SK-N-SH (cell line): ENCODE data around the gene ZNF768. TPM values are rescaled to one million over a fixed set of nuclear protein-coding genes. Genes with fewer than 3 reads are reported as not detected.

Source experiments
- CTCF ChIA-PET: fragments of 300-600, 350-600 bp; formaldehyde crosslinking; extraction: SDS; loops from one replicate; lab custom pipeline; 2021; lab: Yijun Ruan, JAX
- POLR2A ChIA-PET: fragments of 350-600 bp; sonication (Branson Sonifier 250); formaldehyde crosslinking; extraction: SDS; loops from one replicate; lab custom pipeline; 2020; ENCODE audit warnings: antibody characterized with exemption, inconsistent platforms; lab: Yijun Ruan, JAX
- DNase-seq: peaks from one replicate; pipeline ENCODE4 v3.0.0; 2012
- H2AFZ ChIP-seq: fragments of 200-600 bp; sonication (generic); 2 replicates; pipeline ENCODE4 v1.8.1; 2016; ENCODE audit warnings: antibody characterized with exemption, mild to moderate bottlenecking, low read depth
- H3F3A ChIP-seq: fragments of 200-600 bp; sonication (generic); replicated peaks from 2 replicates; pipeline ENCODE3; 2016; ENCODE audit warnings: antibody characterized with exemption, mild to moderate bottlenecking; ENCODE audit not compliant: insufficient read depth
- H3K27ac ChIP-seq, 2 experiments: fragments of 200-500 bp in 1 of 2; fragments of 200-600 bp in 1 of 2; sonication (Bioruptor generic) in 1 of 2; sonication (generic), shearing (Covaris generic) in 1 of 2; 2 replicates each; pipeline versions ENCODE4 v1.5.1 to v1.6.1; 2014 to 2016; ENCODE audit warnings: low read depth in 2 of 2, inconsistent platforms in 1 of 2, low read length in 1 of 2, mild to moderate bottlenecking in 1 of 2, mixed read lengths in 1 of 2
- H3K27me3 ChIP-seq: fragments of 200-600 bp; sonication (generic), shearing (Covaris generic); 2 replicates; pipeline ENCODE4 v1.6.1; 2016; ENCODE audit warnings: mixed run types; ENCODE audit not compliant: insufficient read depth
- H3K36me3 ChIP-seq, 2 experiments: fragments of 200-500 bp in 1 of 2; fragments of 200-600 bp in 1 of 2; sonication (Bioruptor generic) in 1 of 2; sonication (generic) in 1 of 2; replicated peaks in 1 of 2; 2 replicates each; pipeline versions ENCODE3 to v1.5.1; 2014 to 2016; ENCODE audit warnings: low read length in 1 of 2, mild to moderate bottlenecking in 1 of 2; ENCODE audit not compliant: insufficient read depth in 2 of 2, control insufficient read depth in 1 of 2
- H3K4me1 ChIP-seq, 2 experiments: fragments of 200-500 bp in 1 of 2; fragments of 200-600 bp in 1 of 2; sonication (Bioruptor generic) in 1 of 2; sonication (generic), shearing (Covaris generic) in 1 of 2; 2 replicates each; pipeline versions ENCODE4 v1.5.1 to v1.6.1; 2014 to 2016; ENCODE audit warnings: low read depth in 1 of 2, low read length in 1 of 2, mixed run types in 1 of 2; ENCODE audit not compliant: insufficient read depth in 2 of 2, control insufficient read depth in 1 of 2
- H3K4me2 ChIP-seq: fragments of 200-600 bp; sonication (generic), shearing (Covaris generic); 2 replicates; pipeline ENCODE4 v1.6.1; 2017; ENCODE audit warnings: mixed run types
- H3K4me3 ChIP-seq, 2 experiments: fragments of 200-500 bp in 1 of 2; fragments of 200-600 bp in 1 of 2; sonication (Bioruptor generic) in 1 of 2; sonication (generic), shearing (Covaris generic) in 1 of 2; 2 replicates each; pipeline versions ENCODE4 v1.5.1 to v1.8.1; 2014 to 2016; ENCODE audit warnings: low read depth in 2 of 2, inconsistent platforms in 1 of 2, low read length in 1 of 2, mild to moderate bottlenecking in 1 of 2, mixed read lengths in 1 of 2, moderate library complexity in 1 of 2
- H3K79me2 ChIP-seq: fragments of 200-600 bp; sonication (generic); 2 replicates; pipeline ENCODE4 v1.8.1; 2017; ENCODE audit warnings: mild to moderate bottlenecking; ENCODE audit not compliant: insufficient read depth
- H3K9ac ChIP-seq: fragments of 200-600 bp; sonication (generic); 2 replicates; pipeline ENCODE4 v1.6.1; 2017; ENCODE audit warnings: mixed run types
- H3K9me2 ChIP-seq: fragments of 200-600 bp; sonication (generic); 2 replicates; pipeline ENCODE4 v1.6.1; 2017; ENCODE audit warnings: mixed run types
- H3K9me3 ChIP-seq: fragments of 200-600 bp; sonication (generic); 2 replicates; pipeline ENCODE4 v1.6.1; 2017; ENCODE audit warnings: mixed run types, mild to moderate bottlenecking, moderate library complexity
- H4K20me1 ChIP-seq: fragments of 200-600 bp; sonication (generic); 2 replicates; pipeline ENCODE4 v1.6.1; 2017; ENCODE audit warnings: mild to moderate bottlenecking, mixed run types; ENCODE audit not compliant: insufficient read depth
- ELF1 ChIP-seq: IDR thresholded peaks from 2 replicates; pipeline ENCODE4 v1.4.0; 2012
- EP300 ChIP-seq, 2 experiments: IDR thresholded peaks; 2 replicates each; pipeline versions ENCODE4 v1.4.0 to v1.6.1; 2012; ENCODE audit warnings: borderline replicate concordance in 1 of 2, low read depth in 1 of 2, low read length in 1 of 2
- EZH2phosphoT487 ChIP-seq: fragments of 200-600 bp; sonication (generic); IDR thresholded peaks from 2 replicates; pipeline ENCODE4 v1.6.1; 2017; ENCODE audit warnings: low read depth, mixed run types, mild to moderate bottlenecking, antibody characterized with exemption, moderate library complexity, borderline replicate concordance
- GATA2 ChIP-seq: sonication (generic); formaldehyde crosslinking; IDR thresholded peaks from 2 replicates; pipeline ENCODE4 v1.5.0; 2020; ENCODE audit warnings: mild to moderate bottlenecking, missing genetic modification reagents
- JUND ChIP-seq: IDR thresholded peaks from 2 replicates; pipeline ENCODE4 v1.4.0; 2012
- MXI1 ChIP-seq: IDR thresholded peaks from 2 replicates; pipeline ENCODE4 v1.6.1; 2012; ENCODE audit warnings: mild to moderate bottlenecking, low read depth, low read length, improper control_type of control experiment
- NFIC ChIP-seq: IDR thresholded peaks from 2 replicates; pipeline ENCODE4 v1.4.0; 2012; ENCODE audit warnings: borderline replicate concordance
- POLR2AphosphoS5 ChIP-seq: IDR thresholded peaks from 2 replicates; pipeline ENCODE4 v1.6.1; 2012; ENCODE audit warnings: low read depth, low read length
- RAD21 ChIP-seq: IDR thresholded peaks from 2 replicates; pipeline ENCODE4 v1.6.1; 2012; ENCODE audit warnings: mild to moderate bottlenecking, low read length
- RCOR1 ChIP-seq: fragments of 150-350 bp; IDR thresholded peaks from 2 replicates; pipeline ENCODE4 v1.6.1; 2017; ENCODE audit warnings: antibody characterized with exemption, low read length
- RFX5 ChIP-seq: IDR thresholded peaks from 2 replicates; pipeline ENCODE4 v1.6.1; 2012; ENCODE audit warnings: mild to moderate bottlenecking, improper control_type of control experiment, low read length
- RXRA ChIP-seq: IDR thresholded peaks from 2 replicates; pipeline ENCODE4 v1.4.0; 2012; ENCODE audit warnings: low read depth, mild to moderate bottlenecking, borderline replicate concordance
- SIN3A ChIP-seq: IDR thresholded peaks from 2 replicates; pipeline ENCODE4 v1.6.1; 2012; ENCODE audit warnings: low read depth, mild to moderate bottlenecking, low read length, moderate library complexity, borderline replicate concordance
- TAF1 ChIP-seq: IDR thresholded peaks from 2 replicates; pipeline ENCODE4 v1.6.1; 2012; ENCODE audit warnings: low read depth, mild to moderate bottlenecking, low read length, moderate library complexity, borderline replicate concordance
- TCF12 ChIP-seq: IDR thresholded peaks from 2 replicates; pipeline ENCODE4 v1.4.0; 2012
- USF1 ChIP-seq: IDR thresholded peaks from 2 replicates; pipeline ENCODE4 v1.4.0; 2012; ENCODE audit warnings: low read depth, borderline replicate concordance
- WGBS: methylation state at CpG from one replicate; pipeline ENCODE4 v1.1.6; 2017; ENCODE audit warnings: low lambda C conversion rate; 5-methylcytosine and 5-hydroxymethylcytosine counted together
- polyA plus RNA-seq, 3 experiments: library from polyadenylated mRNA; depleted of rRNA; stranded (reverse); fragments of >200 nt; gene quantifications; 2 replicates each; pipeline ENCODE4 v1.2.3, GENCODE V29; 2012
- TF ChIP-seq, protein P1 (sequence below): fragments of 200-600 bp; sonication (generic); IDR thresholded peaks from 2 replicates; pipeline ENCODE4 v1.6.1; 2017; ENCODE audit warnings: antibody characterized with exemption, mild to moderate bottlenecking, moderate library complexity
- TF ChIP-seq, protein P2 (sequence below): IDR thresholded peaks from 2 replicates; pipeline ENCODE4 v1.4.0; 2012; ENCODE audit warnings: low read depth, borderline replicate concordance
- TF ChIP-seq, protein P3 (sequence below): IDR thresholded peaks from 2 replicates; pipeline ENCODE4 v1.4.0; 2012; ENCODE audit warnings: low read depth
- TF ChIP-seq, protein P4 (sequence below): fragments of 150-350 bp; IDR thresholded peaks from 2 replicates; pipeline ENCODE4 v1.6.1; 2016; ENCODE audit warnings: mild to moderate bottlenecking, low read depth, low read length

Gene ZNF768
- polyA plus RNA-seq, 1 of the 3 experiments (the other 2 are of a cell fraction) = 26.0 TPM

GRCh38 chr16:30518552-30518951 lies 7.8 kb downstream of the ZNF768 start:
- H3F3A ChIP-seq = no peaks in the 10 kb centered on the region
- ChIA-PET CTCF (interaction anchor here (1.2 to 2.1 kb wide), 3 partner anchors 66 to 69 kb away, joined by 4 to 5 read pairs (median 4); no protein-coding TSS in a partner anchor), POLR2A (no interaction called here)
- no peaks in the 10 kb centered on the region for H3K27me3 ChIP-seq
- no peak overlapping the region for H3K9ac ChIP-seq
- H3K36me3 ChIP-seq = no peaks in the 10 kb centered on the region
- H3K4me2 ChIP-seq = no peak overlapping the region
- no peaks in the 10 kb centered on the region for H3K79me2 ChIP-seq
- H2AFZ ChIP-seq = no peak overlapping the region
- no peaks in the 10 kb centered on the region for H3K9me3 ChIP-seq
- TF ChIP-seq TCF12 = no peak
- TF ChIP-seq ELF1 = no peak
- TF ChIP-seq TAF1 = no peak
- no peak for TF ChIP-seq POLR2AphosphoS5
- TF ChIP-seq JUND = no peak
- no peak for TF ChIP-seq RCOR1
- no peak for TF ChIP-seq RAD21
- TF ChIP-seq, protein P1, sequence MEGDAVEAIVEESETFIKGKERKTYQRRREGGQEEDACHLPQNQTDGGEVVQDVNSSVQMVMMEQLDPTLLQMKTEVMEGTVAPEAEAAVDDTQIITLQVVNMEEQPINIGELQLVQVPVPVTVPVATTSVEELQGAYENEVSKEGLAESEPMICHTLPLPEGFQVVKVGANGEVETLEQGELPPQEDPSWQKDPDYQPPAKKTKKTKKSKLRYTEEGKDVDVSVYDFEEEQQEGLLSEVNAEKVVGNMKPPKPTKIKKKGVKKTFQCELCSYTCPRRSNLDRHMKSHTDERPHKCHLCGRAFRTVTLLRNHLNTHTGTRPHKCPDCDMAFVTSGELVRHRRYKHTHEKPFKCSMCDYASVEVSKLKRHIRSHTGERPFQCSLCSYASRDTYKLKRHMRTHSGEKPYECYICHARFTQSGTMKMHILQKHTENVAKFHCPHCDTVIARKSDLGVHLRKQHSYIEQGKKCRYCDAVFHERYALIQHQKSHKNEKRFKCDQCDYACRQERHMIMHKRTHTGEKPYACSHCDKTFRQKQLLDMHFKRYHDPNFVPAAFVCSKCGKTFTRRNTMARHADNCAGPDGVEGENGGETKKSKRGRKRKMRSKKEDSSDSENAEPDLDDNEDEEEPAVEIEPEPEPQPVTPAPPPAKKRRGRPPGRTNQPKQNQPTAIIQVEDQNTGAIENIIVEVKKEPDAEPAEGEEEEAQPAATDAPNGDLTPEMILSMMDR = no peak
- TF ChIP-seq RFX5 = no peak
- TF ChIP-seq USF1 = no peak
- TF ChIP-seq EZH2phosphoT487 = no peak
- no peak for TF ChIP-seq EP300 (IDR thresholded peaks at IDR 0.05; ENCODE audit: borderline replicate concordance in 1 of 2, low read depth in 1 of 2, low read length in 1 of 2)
- TF ChIP-seq, protein P2, sequence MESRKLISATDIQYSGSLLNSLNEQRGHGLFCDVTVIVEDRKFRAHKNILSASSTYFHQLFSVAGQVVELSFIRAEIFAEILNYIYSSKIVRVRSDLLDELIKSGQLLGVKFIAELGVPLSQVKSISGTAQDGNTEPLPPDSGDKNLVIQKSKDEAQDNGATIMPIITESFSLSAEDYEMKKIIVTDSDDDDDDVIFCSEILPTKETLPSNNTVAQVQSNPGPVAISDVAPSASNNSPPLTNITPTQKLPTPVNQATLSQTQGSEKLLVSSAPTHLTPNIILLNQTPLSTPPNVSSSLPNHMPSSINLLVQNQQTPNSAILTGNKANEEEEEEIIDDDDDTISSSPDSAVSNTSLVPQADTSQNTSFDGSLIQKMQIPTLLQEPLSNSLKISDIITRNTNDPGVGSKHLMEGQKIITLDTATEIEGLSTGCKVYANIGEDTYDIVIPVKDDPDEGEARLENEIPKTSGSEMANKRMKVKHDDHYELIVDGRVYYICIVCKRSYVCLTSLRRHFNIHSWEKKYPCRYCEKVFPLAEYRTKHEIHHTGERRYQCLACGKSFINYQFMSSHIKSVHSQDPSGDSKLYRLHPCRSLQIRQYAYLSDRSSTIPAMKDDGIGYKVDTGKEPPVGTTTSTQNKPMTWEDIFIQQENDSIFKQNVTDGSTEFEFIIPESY = no peak
- H3K27ac ChIP-seq = no peak overlapping the region
- WGBS = 88% methylated on average over 10 of the region's 10 CpGs
- H3K4me3 ChIP-seq = no peak overlapping the region
- no peak for DNase-seq
- H4K20me1 ChIP-seq = no peaks in the 10 kb centered on the region
- H3K4me1 ChIP-seq = no peaks in the 10 kb centered on the region
- H3K9me2 ChIP-seq = no peaks in the 10 kb centered on the region

GRCh38 chr16:30515275-30515674 lies 11.1 kb downstream of the ZNF768 start:
- Histone ChIP-seq H3K4me1 (no peaks in the 10 kb centered on the region), H3K27me3 (no peaks in the 10 kb centered on the region), H3K36me3 (no peaks in the 10 kb centered on the region), H3K79me2 (no peaks in the 10 kb centered on the region), H4K20me1 (no peaks in the 10 kb centered on the region), H3K4me3 (no peak overlapping the region), H3K9me2 (no peaks in the 10 kb centered on the region), H3K27ac (no peak overlapping the region), H3K9me3 (no peaks in the 10 kb centered on the region), H3K4me2 (no peak overlapping the region), H3K9ac (no peak overlapping the region), H2AFZ (no peak overlapping the region), H3F3A (no peaks in the 10 kb centered on the region)
- 73% methylated on average over 2 of the region's 2 CpGs for WGBS
- DNase-seq = no peak
- CTCF ChIA-PET = no interaction called here
- POLR2A ChIA-PET = interaction anchor here (0.6 kb wide), 1 partner anchor 9 kb away, joined by 3 read pairs; no protein-coding TSS in a partner anchor
- TF ChIP-seq ELF1 (no peak), MXI1 (no peak), NFIC (no peak), SIN3A (no peak), TAF1 (no peak), RXRA (no peak), GATA2 (CRISPR knock-in tag) (no peak)
- TF ChIP-seq, protein P1 = no peak
- TF ChIP-seq, protein P3, sequence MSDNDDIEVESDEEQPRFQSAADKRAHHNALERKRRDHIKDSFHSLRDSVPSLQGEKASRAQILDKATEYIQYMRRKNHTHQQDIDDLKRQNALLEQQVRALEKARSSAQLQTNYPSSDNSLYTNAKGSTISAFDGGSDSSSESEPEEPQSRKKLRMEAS = no peak
- TF ChIP-seq, protein P4, sequence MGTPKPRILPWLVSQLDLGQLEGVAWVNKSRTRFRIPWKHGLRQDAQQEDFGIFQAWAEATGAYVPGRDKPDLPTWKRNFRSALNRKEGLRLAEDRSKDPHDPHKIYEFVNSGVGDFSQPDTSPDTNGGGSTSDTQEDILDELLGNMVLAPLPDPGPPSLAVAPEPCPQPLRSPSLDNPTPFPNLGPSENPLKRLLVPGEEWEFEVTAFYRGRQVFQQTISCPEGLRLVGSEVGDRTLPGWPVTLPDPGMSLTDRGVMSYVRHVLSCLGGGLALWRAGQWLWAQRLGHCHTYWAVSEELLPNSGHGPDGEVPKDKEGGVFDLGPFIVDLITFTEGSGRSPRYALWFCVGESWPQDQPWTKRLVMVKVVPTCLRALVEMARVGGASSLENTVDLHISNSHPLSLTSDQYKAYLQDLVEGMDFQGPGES = no peak
